MM.1S (cell line): Measurements from ENCODE around the gene SDC1.

ENCODE experiments used
- EZH2 ChIP-seq: fragments of 300-600 bp; sonication (generic); optimal IDR thresholded peaks from 2 replicates; pipeline ENCODE3; 2017; ENCODE audit warnings: low read depth, mild to moderate bottlenecking, antibody characterized with exemption, low read length, mixed read lengths
- EZH2phosphoT487 ChIP-seq: fragments of 300-600 bp; sonication (generic); IDR thresholded peaks from 2 replicates; pipeline ENCODE4 v1.6.1; 2018; ENCODE audit warnings: antibody characterized with exemption, low read length
- TF ChIP-seq, protein P1 (sequence below): fragments of 300-600 bp; sonication (generic); IDR thresholded peaks from 2 replicates; pipeline ENCODE4 v1.5.1; 2016; ENCODE audit warnings: antibody characterized with exemption, low read length, mixed read lengths

DNA sequence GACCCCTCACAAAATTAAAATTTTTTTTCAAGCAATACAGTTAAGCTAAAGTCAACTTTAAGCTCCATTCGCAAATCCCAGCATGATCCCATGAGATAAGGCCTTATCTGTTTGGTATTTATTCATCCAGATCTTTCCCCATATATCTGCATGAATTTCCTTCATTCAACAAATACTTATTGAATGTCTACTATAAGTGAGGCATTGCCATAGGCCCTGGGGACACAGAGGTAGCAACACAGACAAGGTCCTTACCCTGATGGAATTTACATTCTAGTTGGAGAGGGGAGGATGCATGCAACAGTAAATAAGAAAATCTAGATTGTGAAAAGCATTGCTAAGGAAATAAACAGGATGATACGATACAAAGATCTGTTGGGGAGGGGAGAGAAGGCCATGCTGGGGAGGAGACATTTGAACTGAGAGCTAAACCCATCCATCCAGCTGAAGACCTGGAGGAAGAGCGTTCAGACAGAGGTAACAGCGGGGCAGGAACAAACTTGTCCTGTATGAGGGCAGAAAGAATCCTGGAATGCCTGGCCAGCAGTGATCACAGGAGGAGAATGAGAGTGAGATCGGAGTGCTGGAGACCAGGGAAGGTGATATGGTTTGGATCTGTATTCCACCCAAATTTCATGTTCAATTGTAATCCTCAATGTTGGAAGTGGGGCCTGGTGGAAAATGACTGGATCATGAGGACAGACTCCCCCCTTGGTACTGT lies 71.6 kb downstream of the SDC1 start:
- TF ChIP-seq, protein P1, sequence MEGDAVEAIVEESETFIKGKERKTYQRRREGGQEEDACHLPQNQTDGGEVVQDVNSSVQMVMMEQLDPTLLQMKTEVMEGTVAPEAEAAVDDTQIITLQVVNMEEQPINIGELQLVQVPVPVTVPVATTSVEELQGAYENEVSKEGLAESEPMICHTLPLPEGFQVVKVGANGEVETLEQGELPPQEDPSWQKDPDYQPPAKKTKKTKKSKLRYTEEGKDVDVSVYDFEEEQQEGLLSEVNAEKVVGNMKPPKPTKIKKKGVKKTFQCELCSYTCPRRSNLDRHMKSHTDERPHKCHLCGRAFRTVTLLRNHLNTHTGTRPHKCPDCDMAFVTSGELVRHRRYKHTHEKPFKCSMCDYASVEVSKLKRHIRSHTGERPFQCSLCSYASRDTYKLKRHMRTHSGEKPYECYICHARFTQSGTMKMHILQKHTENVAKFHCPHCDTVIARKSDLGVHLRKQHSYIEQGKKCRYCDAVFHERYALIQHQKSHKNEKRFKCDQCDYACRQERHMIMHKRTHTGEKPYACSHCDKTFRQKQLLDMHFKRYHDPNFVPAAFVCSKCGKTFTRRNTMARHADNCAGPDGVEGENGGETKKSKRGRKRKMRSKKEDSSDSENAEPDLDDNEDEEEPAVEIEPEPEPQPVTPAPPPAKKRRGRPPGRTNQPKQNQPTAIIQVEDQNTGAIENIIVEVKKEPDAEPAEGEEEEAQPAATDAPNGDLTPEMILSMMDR: no peak
- TF ChIP-seq EZH2 (no peak), EZH2phosphoT487 (no peak)
